GM18868 (cell line): ENCODE results near the gene LYPD6B.

ENCODE experiments used
- ATAC-seq: cut with Tn5 transposase; IDR thresholded peaks from one replicate; pipeline ENCODE4 v1.9.1; 2021; ENCODE audit warnings: mild to moderate bottlenecking, moderate library complexity; ENCODE audit not compliant: unreplicated experiment

LYPD6B gene

DNA sequence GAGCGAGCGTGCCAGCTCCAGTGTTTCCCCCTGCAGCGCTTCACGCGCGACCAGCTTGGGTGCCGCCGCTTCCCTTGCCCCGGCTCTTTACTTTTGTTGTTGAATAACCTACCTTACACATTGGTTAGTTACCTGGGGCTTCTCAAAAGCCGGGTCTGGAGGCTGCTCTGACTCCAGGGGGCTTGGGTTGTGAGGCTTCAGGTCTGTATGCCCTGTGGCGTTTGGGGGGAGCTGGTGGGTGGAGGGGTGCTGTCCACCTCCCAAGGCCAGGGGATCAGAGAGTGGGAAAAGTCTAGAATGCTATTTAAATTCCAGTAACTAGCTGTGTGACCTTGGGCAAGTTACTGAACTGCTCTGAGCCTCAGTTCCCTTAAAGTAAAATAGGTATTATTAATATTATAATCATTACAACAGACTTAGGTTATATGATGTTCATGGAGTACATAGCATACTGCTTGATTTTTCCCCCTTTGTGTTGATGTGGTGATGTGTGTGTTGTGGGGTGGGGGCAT is 770 bp downstream of the LYPD6B start:
- ATAC-seq: no peak

DNA sequence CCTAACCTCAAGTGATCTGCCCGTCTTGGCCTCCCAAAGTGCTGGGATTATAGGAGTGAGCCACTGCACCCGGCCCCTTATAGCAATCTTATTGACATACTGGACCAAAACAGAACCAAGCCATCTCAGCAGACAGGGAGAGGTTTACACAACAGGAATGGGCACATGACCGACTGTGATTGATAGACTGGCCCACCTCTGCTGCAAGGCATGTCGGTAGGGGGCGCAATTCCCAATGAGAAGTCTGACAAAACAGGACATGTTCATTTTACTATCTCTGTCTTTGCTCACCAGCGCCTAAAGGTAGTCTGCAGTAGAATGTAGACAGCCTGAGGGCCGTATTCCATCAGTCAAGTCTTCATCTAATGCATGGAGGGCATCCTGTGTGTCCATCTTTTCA is 2.0 kb downstream of the LYPD6B start:
- peak; percentile 27 for ATAC-seq

DNA sequence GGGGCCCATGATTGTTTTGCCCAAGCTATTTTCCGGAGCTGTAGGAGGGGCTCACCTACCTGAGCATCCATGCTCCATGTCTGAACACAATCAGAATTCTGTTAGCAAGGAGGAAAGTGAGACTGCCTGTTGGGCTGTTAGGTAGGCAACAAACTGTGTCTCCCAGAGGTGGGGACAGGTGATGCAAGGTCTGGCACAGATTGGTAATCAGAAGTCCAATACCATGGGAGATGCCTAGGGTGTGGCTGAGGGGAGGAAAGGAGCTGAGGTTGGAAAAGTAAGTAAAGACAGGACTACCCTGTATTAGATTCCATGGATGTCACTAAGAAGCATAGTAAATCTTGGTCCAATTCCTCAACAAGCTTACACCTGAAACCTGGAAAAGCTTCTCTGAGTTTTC is 3.0 kb downstream of the LYPD6B start:
- no peak for ATAC-seq

DNA sequence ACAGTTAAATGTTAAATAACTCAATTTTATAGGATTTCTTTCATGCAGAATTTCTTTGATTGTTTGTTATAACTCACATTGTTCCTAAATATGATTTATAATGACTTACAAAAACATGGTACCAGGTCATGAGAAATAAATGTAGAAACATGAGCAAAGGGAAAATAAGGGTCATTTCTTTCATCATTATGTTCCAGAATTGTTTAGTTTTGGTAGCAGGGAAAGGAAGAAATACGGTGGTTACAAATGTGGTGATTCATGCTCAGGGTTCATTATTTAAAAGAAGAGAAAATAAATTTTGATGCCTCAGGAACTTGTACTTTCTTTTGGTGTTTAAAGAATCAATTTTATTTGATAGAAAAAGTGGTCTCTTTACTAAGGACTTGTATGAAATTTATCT is 4.4 kb downstream of the LYPD6B start:
- no peak for ATAC-seq

DNA sequence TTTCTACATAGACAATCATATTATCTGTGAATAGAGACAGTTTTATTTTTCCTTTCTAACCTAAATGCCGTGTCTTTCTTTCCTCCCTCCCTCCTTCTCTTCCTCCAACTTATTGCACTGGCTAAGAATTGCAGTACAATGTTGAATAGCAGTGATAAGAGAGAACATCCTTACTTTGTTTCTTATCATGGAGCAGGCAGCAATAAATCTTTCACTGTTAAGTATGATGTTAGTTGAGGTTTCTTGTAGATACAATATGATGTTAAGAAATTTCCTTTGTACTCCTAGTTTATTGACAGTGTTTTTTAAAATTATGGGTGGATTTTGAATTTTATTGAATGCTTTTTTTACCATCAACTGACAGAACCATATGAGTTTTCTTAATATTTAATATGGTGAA is 6.0 kb downstream of the LYPD6B start:
- no peak for ATAC-seq

DNA sequence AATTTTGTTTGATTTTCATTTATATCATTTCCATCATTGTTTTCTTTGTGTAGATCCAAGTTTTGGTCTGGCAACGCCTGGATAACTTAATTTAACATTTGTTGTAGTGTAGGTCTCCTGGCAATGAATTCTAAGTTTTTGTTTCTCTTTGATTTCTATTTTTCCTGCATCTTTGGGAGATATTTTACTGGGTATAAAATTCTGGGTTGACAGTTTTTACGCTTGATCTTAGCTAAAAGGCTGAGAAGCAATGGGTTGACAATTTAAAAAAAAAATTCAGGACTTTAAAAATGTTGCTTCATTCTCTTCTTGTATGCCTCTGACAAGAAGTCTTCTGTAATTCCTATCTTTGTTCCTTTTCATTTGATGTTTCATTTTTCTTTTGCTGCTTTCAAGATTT is 8.6 kb downstream of the LYPD6B start:
- no peak for ATAC-seq

DNA sequence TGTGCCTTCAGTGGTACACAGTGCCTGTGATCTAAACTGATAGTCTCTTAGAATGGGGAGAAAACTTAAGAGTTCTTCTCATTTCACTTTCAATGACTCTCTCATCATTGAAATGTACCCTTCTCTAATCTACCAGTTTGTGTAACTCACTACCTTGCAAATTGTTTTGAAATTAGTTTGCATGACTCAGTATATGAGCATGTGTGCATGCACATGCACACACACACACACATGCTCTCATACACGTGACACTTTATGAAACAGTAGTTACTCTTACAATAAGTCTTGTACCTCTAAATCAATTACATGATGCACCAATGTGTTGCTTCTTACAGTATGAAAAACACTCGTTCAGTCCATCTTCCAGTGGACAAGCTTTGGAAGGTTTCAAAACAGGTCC is 10.6 kb downstream of the LYPD6B start:
- ATAC-seq: peak; percentile 22

DNA sequence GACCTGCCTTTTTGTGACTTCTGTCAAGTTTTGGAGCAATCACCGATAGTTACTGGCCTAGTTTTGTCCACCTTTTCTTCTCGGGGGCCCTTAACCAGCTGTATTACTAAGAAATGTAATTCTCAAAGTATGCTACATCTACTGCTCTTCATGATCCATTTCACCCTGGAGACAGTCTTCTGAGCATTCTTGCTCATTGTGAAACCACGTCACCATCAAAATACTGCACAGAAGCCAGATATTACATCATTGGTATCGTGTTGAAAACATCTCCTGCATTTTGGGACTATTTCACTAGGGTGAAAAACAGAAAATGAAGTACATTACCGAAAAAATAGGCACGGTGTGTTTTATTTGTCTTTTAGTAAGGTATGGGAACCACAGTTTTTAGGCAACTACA is 11.7 kb downstream of the LYPD6B start:
- ATAC-seq: peak; percentile 95

DNA sequence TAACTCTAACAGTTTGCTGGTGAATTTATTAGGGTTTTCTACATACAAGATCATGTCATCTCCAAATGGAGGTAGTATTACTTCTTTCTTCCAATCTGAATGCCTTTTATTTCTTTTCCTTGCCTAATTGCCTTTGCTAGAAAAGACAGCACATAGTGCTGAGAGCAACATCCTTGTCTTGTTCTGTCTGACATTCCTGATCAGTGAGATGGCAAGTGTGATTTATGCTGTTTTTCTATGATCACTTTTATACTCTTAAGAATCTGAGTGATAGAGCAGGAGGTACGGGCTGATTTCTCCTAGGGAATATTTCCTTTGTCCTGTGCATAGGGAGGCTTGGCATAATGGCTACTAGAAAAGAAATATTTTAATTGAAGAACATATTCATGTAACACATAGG is 17.3 kb downstream of the LYPD6B start:
- ATAC-seq: no peak

DNA sequence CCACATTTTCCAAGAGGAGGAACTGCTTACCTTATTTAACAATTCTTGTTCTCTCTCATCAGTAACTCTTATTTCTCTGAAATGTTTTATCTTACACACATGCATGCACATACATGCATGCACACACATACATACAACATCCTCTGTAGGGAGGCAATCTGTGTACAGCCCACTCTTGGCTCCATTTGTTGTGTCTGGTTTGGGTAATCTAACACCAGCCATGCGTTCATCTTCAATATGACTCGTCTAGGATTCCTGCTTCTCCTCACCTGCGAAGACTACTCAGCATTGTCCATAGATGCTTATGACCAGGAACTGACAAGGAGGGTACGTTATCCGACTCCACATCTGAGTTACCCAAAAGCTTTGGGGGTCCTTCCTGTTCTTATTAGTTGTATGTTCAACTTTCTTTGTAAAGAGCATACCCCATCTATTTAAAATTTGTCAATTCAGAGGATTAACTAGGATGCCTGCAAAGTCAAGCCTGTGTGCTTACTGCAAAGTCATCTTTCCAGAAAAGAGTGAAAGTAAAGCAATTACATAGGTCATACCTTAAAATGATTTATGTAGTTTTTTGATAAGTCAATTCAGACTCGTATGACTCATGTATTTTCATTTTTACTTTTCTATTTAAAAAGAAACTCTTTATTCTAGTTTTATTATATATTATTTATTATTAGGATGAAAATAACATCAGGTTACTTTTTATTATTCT is 18.2 kb downstream of the LYPD6B start:
- ATAC-seq: no peak

DNA sequence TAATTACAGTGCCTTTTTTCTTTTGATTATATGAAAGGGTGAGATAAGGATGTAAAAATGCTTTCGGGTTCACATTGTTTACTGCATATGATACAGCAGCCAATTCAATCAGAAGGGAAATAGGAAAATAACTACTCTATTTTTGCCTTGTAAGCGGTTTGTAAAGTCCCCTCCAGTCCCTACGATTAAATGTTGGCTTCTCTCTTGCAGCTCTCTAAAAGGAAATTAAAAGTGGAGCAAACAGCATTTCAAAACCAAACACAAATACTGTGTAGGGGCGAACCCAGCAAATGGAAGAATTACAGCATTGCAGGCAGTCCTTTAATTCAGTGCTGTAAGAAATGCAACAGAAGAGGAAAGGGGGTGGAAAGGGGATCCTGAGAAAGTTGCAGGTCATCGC is 18.9 kb downstream of the LYPD6B start:
- no peak for ATAC-seq

DNA sequence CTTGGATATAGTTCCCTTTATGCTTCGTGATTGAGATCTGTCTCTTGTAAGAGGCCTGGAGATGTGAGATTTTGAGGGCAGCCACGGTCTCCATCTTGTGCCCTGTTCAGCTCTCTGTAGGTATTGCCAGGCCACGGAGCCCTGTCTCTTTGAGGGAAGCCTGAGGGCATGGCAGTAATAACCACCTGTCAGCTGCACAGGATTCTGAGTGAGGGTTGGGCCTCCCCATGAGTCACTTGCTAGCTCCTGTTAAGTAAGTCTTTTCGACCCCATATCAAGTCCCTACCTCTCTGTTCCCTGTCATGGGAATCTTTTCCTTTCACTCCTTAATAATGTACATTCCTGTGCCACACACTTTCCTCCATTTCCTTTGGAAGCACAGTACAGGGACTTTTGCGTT is 20.4 kb downstream of the LYPD6B start:
- no peak for ATAC-seq

DNA sequence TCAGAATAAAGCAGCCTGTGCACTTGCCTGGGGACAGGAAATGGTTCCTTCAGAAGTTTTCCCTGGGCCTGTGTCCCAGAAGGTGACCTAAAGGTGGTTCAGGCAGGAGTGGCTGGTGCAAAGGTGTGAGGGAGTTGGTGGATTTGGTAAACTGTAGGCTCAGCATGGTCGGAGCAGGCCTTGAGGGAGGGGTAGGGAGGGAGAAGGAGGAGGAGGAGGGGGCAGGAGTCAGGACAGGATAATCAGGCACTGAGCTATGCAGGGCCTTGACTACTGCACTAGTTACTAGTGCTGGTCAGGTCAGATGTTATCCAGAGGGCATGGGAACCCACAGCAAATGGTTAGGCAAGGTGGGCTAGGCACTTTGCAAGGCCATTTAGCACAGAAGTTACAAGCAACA is 21.3 kb downstream of the LYPD6B start:
- ATAC-seq: no peak

DNA sequence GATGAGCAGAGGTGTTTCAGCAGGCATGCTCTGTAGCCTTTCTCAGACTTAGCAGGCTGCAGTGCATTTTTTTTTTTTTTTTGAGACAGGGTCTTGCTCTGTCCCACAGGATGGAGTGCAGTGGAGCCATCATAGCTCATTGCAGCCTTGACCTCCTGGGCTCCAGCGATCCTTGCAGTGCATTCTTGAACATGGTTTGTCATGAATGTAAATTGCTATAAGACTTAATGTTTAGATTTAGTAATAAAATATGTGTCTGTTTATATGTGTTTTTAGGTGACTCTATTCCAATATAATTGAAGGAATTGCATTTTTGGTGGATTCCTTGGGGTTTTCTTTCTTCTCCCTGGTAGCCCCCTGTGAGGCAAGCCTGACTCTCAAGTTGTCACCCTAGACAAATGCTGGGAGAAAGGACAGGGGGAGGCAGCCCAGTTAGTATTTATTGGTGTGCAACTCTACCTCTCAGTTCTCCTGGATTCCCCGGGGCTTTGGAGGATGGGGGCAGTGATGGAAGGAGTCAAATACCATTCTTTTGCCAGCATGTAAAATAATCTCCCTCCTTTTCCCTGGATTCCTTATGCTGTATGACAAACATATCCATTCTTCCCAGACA is 22.7 kb downstream of the LYPD6B start:
- ATAC-seq: no peak

DNA sequence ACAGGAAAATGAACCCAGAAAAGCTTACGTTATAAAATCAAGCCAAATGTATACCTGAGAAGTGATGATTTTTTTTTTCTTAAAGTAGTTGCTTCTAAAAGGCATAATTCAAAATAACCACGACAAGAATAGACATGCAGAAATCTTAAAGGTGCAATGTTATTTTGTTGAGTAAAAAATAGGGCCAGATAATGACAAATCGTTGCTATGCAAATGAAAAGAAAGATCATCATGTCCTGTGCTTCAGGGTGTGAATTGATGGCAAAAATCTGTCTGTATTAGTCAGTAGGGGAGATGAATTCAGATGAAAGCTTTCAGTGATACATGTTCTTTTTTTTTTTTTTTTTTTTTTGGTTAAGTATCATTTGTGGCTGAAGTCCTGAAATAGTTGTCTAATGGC is 24.0 kb downstream of the LYPD6B start:
- ATAC-seq: no peak

DNA sequence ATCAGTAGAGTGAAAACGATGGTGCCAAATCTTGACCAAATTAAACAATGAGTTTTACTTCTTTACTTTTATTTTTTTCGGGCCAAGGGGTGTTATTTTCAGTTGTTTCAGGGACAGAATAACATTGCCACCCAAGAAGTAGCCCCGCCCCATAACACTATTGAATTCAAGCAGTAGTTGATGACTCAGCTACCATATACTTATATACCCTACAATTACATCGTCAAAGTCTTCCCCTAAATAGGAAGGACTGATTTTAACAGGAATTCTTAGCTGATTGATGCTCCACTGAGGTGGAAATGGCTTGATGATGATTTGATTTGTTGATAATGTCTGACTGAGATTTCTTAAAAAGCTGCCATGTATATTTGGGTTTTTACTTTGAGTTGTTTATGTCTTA is 24.7 kb downstream of the LYPD6B start:
- ATAC-seq: no peak

DNA sequence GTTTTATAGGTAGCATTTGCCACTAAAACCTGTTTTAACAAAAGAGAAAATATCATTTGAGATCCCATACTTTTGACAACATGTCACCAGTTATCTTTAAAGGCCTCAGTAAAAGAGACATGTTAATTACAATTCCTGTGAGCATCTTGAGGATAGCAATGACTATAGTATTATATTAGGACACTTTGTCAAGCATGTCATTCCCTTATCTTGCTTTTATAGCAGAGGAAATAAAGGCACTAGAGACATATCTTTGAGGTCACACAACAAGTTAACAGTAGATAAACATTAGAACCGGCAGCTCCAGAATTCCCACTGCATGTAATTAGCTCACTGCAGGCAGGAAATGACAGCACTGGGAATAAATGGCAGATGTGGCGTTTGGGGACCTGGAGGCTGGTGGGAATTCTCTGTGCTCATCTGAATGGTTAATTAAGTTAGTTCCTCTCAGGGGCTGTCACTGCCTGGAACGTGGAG is 25.9 kb downstream of the LYPD6B start:
- ATAC-seq: no peak

DNA sequence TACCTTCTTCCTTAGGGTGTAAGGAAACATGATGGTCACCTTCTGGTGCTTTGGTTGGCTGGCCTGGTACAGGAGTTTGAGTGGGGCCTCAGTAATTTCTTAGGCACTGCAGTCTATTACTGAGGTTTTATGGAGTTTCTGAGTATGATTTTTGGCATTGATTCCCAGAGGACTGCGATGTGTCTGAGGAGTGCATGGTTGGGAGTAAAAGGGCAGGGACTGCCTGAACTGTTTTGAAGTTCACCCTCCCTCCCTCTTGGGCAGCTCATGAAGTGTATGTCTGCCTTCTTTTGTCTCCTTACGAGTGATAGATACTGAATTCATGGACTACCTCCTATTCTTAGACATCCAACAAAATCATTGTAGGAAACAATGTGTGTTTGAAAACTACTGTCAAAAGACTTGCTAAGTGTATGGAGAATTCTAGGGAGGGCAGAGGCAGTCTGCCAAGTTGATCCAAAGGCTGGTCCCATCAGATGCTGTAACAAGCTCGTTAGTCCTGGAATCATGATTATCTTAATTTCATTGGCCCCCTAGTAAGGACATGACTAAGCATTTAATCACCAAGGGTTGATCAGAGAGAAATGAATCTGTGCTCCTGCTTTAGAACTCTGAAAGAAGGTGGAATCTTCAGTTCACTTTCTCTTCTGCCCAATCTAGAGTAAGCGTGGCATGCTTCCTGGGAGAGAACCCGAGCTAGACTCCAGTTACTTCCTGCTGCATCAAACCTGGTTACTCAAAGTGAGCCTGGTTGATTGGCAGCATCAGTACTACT is 26.5 kb downstream of the LYPD6B start:
- peak; percentile 63 for ATAC-seq

DNA sequence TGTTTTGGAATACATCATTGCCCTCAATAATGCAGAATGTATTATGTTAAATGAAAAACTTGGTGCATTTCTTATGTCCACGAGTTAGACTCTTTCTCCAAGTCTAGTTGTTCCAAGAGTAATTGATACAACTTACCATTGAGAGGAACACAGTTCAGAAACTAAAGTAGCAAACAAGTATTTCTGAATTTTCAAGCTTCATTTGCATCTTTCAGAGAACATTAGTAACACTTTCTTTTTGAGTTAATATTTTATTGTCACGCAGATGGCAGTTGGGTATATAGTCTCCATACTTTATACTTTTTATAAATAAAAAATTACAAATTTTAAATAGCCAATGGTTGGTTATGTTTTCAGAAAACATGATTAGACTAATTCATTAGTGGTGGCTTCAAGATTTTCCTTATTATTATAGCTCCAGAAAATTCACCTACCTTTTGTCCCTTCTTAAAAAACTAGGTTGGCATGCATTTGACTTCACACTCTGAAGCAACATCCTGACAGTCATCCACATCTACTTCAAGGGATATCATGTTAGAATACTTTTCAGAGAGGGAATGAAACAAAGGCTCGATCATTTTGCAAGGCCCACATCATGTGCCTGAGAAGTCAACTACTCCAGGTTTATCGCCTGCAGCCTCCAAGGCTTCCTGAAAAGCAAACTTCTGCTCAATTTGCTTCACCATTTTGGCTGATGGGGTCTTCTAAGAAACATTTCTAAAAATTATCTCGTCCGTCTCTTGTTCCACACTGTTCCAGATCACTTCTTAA is 29.9 kb downstream of the LYPD6B start:
- peak; percentile 38 for ATAC-seq

DNA sequence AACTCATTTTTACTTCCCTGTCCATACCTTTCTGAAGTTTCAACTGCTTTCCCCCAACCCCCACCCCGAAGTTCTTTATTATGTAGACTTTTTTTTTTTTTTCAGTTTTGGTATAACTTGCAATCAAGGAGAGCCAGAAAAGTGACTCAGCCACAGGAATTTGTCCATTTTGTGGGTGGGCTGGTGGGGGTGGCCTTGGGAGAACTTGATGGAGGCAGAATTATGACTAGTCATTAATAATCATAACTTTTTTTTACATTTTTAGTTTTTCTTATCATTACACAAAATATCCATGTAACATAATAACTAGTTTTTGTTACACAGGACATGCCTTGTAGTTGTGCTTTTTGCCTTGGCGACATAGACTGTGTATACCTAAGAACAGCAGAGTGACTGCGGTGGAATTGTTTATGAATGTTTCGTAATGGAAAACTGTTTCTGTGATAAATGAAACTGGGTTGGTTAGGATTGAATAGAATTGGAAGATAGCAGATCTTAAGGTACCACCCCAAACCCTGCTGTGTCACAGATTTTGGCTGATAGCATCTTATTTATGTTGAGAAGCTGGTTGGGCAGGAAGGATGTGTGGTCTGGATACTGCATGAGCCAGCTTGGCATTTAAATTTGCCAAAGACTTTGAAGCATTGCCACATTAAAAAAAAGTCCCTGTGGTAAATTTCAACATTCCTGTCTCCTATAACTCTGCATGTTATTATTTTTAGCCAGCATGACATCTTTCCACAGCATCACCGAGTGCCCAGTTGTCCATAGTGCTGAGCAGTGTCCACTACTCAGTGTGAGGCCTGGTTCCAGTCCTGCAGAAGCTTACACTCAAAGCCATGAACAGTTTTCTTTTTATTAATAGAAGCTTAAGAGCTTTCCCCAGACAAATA is 30.7 kb downstream of the LYPD6B start:
- peak; percentile 4 for ATAC-seq
